Body of pancreas (tissue), 4 donors: ENCODE data around the gene DMRT2.

Experiments used
- POLR2A ChIP-seq, 3 donors: fragments of 450-650 bp; IDR thresholded peaks; one replicate each; pipeline ENCODE4 v1.6.1; 2016; ENCODE audit warnings: antibody characterized with exemption in 3 of 3, mild to moderate bottlenecking in 2 of 3
- TF ChIP-seq, protein P1 (sequence below), 7 experiments: fragments of 450-650 bp in 4 of 7; fragments of 200-600 bp in 3 of 7; sonication (generic) in 3 of 7; IDR thresholded peaks; one replicate each; pipeline ENCODE4 v1.5.1; 2016 to 2019; ENCODE audit warnings: antibody characterized with exemption in 7 of 7

DNA sequence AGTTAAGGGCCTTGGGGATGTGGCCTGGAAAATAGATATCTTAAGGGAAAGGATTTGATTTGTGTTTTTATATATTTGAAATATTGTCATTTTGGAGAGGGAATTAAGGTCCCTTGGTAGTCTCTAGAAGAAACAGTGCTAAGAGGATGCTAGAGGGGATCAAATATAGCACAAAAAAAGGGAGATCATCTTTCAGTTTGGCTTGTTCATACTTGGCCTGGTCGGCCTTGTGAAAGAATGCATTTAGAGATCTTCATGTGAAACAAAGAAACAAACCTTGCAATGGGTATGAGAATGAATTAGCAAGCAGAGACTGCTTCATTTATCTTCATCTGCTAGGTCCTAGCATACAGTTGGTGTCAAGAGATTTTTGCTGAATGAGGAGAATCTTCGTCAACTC, 15.0 kb downstream of the DMRT2 start:
- TF ChIP-seq, protein P1, sequence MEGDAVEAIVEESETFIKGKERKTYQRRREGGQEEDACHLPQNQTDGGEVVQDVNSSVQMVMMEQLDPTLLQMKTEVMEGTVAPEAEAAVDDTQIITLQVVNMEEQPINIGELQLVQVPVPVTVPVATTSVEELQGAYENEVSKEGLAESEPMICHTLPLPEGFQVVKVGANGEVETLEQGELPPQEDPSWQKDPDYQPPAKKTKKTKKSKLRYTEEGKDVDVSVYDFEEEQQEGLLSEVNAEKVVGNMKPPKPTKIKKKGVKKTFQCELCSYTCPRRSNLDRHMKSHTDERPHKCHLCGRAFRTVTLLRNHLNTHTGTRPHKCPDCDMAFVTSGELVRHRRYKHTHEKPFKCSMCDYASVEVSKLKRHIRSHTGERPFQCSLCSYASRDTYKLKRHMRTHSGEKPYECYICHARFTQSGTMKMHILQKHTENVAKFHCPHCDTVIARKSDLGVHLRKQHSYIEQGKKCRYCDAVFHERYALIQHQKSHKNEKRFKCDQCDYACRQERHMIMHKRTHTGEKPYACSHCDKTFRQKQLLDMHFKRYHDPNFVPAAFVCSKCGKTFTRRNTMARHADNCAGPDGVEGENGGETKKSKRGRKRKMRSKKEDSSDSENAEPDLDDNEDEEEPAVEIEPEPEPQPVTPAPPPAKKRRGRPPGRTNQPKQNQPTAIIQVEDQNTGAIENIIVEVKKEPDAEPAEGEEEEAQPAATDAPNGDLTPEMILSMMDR (IDR thresholded peaks at IDR 0.05): no peak
- TF ChIP-seq POLR2A (IDR thresholded peaks at IDR 0.05): no peak
